ENCODE results near the gene MEIS2. TPM values are rescaled to one million over a fixed set of nuclear protein-coding genes. Genes with fewer than 3 reads are reported as not detected.

The MEIS2 gene
- polyA plus RNA-seq, 1 donor from 2014 or later, result 825 TPM

GRCh38 chr15:36883713-36884517 is 216.4 kb downstream of the MEIS2 start:
- Histone ChIP-seq H3K4me3 (ENCODE audit: low read length) (peak overlapping the region; percentile 52), H3F3A (ENCODE audit: insufficient read depth, low read length, poor library complexity, severe bottlenecking) (peaks cover 3% of the 10 kb centered on the region), H3K27ac (ENCODE audit: low read length) (peak overlapping the region; percentile 3)

DNA sequence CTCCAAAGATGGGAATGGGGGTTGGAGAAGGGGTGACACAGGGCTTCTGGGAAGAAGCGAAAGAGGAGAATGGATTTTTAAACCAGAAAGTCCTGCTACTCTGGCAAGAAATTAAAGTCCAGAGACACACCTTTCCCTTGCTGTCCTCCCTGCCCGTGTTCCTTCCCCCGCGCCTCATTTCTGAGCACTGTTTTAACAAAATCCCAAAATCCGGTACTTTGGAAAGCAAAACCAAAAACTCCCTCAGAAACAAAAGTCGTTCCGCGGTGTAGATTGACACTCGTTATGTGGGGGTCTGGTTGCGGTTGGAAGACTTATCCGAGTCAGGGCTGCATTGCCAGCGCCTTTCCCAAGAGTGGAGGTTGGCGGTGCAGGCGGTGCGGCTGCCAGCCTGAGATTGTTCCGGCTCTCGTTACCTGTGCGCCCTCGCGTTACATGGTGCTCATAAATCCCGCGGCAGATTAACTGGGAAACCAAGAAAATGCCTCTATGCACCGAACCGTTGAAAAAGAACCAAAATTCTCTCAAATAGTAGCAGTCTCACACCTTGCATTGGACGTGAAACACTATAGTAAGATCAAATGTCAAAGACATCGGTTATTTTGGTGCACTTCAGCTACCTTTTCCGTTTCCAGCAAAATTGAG is 217.7 kb downstream of the MEIS2 start:
- Histone ChIP-seq H2AFZ (ENCODE audit: low read depth, low read length) (no peak overlapping the region), H3K27me3 (ENCODE audit: insufficient read depth, low read depth, low read length) (peaks cover 55% of the 10 kb centered on the region), H3K36me3 (ENCODE audit: insufficient read depth, low read length) (no peaks in the 10 kb centered on the region), H3K9me2 (ENCODE audit: insufficient read depth, low read length) (no peaks in the 10 kb centered on the region), H3K27ac (ENCODE audit: low read length) (no peak overlapping the region), H3K4me3 (ENCODE audit: low read length) (peak overlapping the region; percentile 52), H3K9me3 (ENCODE audit: low read length) (no peaks in the 10 kb centered on the region), H3F3A (ENCODE audit: insufficient read depth, low read length, poor library complexity, severe bottlenecking) (no peaks in the 10 kb centered on the region), H3K4me2 (ENCODE audit: low read length) (no peak overlapping the region), H3K79me2 (replicated peaks; ENCODE audit: insufficient read depth, low read length) (peaks cover 13% of the 10 kb centered on the region), H3K9ac (ENCODE audit: low read length) (no peak overlapping the region), H4K20me1 (ENCODE audit: insufficient read depth) (no peaks in the 10 kb centered on the region)
- TF ChIP-seq SMC3 (conservative IDR thresholded peaks at IDR 0.05; ENCODE audit: poor library complexity), result no peak
- TF ChIP-seq EP300 (conservative IDR thresholded peaks at IDR 0.05; ENCODE audit: poor library complexity, severe bottlenecking), result no peak
- TF ChIP-seq POLR2AphosphoS5 (IDR thresholded peaks at IDR 0.05), result peak; percentile 61
- TF ChIP-seq, protein P1, sequence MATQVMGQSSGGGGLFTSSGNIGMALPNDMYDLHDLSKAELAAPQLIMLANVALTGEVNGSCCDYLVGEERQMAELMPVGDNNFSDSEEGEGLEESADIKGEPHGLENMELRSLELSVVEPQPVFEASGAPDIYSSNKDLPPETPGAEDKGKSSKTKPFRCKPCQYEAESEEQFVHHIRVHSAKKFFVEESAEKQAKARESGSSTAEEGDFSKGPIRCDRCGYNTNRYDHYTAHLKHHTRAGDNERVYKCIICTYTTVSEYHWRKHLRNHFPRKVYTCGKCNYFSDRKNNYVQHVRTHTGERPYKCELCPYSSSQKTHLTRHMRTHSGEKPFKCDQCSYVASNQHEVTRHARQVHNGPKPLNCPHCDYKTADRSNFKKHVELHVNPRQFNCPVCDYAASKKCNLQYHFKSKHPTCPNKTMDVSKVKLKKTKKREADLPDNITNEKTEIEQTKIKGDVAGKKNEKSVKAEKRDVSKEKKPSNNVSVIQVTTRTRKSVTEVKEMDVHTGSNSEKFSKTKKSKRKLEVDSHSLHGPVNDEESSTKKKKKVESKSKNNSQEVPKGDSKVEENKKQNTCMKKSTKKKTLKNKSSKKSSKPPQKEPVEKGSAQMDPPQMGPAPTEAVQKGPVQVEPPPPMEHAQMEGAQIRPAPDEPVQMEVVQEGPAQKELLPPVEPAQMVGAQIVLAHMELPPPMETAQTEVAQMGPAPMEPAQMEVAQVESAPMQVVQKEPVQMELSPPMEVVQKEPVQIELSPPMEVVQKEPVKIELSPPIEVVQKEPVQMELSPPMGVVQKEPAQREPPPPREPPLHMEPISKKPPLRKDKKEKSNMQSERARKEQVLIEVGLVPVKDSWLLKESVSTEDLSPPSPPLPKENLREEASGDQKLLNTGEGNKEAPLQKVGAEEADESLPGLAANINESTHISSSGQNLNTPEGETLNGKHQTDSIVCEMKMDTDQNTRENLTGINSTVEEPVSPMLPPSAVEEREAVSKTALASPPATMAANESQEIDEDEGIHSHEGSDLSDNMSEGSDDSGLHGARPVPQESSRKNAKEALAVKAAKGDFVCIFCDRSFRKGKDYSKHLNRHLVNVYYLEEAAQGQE (IDR thresholded peaks at IDR 0.05; ENCODE audit: borderline replicate concordance), result no peak

More at GRCh38 chr15:36883713-36884517, 216.4 kb downstream of the MEIS2 start:
- Histone ChIP-seq H3K9ac (ENCODE audit: low read length) (peak overlapping the region; percentile 2), H3K9me3 (ENCODE audit: low read length) (no peaks in the 10 kb centered on the region), H3K9me2 (ENCODE audit: insufficient read depth, low read length) (no peaks in the 10 kb centered on the region), H3K4me2 (ENCODE audit: low read length) (peak overlapping the region; percentile 6), H3K27me3 (ENCODE audit: insufficient read depth, low read depth, low read length) (peaks cover 42% of the 10 kb centered on the region), H3K79me2 (replicated peaks; ENCODE audit: insufficient read depth, low read length) (peaks cover 23% of the 10 kb centered on the region), H3K36me3 (ENCODE audit: insufficient read depth, low read length) (no peaks in the 10 kb centered on the region), H2AFZ (ENCODE audit: low read depth, low read length) (no peak overlapping the region), H4K20me1 (ENCODE audit: insufficient read depth) (no peaks in the 10 kb centered on the region)
- TF ChIP-seq TAF1 (IDR thresholded peaks at IDR 0.05; ENCODE audit: low read depth), result no peak
- TF ChIP-seq SMC3 (conservative IDR thresholded peaks at IDR 0.05; ENCODE audit: poor library complexity), result peak; percentile 82
- TF ChIP-seq, protein P2, sequence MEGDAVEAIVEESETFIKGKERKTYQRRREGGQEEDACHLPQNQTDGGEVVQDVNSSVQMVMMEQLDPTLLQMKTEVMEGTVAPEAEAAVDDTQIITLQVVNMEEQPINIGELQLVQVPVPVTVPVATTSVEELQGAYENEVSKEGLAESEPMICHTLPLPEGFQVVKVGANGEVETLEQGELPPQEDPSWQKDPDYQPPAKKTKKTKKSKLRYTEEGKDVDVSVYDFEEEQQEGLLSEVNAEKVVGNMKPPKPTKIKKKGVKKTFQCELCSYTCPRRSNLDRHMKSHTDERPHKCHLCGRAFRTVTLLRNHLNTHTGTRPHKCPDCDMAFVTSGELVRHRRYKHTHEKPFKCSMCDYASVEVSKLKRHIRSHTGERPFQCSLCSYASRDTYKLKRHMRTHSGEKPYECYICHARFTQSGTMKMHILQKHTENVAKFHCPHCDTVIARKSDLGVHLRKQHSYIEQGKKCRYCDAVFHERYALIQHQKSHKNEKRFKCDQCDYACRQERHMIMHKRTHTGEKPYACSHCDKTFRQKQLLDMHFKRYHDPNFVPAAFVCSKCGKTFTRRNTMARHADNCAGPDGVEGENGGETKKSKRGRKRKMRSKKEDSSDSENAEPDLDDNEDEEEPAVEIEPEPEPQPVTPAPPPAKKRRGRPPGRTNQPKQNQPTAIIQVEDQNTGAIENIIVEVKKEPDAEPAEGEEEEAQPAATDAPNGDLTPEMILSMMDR (IDR thresholded peaks at IDR 0.05; ENCODE audit: poor library complexity, severe bottlenecking), result peak; percentile 87
- no peak for TF ChIP-seq EZH2 (IDR thresholded peaks at IDR 0.05; ENCODE audit: borderline replicate concordance, insufficient read depth, low read length, poor library complexity, severe bottlenecking)
- TF ChIP-seq EP300 (conservative IDR thresholded peaks at IDR 0.05; ENCODE audit: poor library complexity, severe bottlenecking), result no peak
- TF ChIP-seq MXI1 (conservative IDR thresholded peaks at IDR 0.05; ENCODE audit: poor library complexity, severe bottlenecking), result peak; percentile 22
- TF ChIP-seq, protein P1 (IDR thresholded peaks at IDR 0.05; ENCODE audit: borderline replicate concordance), result no peak
- peak; percentile 69 for TF ChIP-seq POLR2AphosphoS5 (IDR thresholded peaks at IDR 0.05)
- TF ChIP-seq RAD21 (conservative IDR thresholded peaks at IDR 0.05), result peak; percentile 80
